Medulla oblongata (tissue), 1 donor: ENCODE results near the gene DNAJC1.
"Not testable (repeated sequence)": the region's sequence is repeated elsewhere in the genome, so short reads cannot be mapped to it uniquely, and the experiment has no call there.

Source experiments
- DNase-seq: peaks from one replicate; pipeline ENCODE4 v3.0.0-alpha.2; 2015; ENCODE audit errors: extremely low spot score

Gene DNAJC1, protein sequence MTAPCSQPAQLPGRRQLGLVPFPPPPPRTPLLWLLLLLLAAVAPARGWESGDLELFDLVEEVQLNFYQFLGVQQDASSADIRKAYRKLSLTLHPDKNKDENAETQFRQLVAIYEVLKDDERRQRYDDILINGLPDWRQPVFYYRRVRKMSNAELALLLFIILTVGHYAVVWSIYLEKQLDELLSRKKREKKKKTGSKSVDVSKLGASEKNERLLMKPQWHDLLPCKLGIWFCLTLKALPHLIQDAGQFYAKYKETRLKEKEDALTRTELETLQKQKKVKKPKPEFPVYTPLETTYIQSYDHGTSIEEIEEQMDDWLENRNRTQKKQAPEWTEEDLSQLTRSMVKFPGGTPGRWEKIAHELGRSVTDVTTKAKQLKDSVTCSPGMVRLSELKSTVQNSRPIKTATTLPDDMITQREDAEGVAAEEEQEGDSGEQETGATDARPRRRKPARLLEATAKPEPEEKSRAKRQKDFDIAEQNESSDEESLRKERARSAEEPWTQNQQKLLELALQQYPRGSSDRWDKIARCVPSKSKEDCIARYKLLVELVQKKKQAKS

DNA sequence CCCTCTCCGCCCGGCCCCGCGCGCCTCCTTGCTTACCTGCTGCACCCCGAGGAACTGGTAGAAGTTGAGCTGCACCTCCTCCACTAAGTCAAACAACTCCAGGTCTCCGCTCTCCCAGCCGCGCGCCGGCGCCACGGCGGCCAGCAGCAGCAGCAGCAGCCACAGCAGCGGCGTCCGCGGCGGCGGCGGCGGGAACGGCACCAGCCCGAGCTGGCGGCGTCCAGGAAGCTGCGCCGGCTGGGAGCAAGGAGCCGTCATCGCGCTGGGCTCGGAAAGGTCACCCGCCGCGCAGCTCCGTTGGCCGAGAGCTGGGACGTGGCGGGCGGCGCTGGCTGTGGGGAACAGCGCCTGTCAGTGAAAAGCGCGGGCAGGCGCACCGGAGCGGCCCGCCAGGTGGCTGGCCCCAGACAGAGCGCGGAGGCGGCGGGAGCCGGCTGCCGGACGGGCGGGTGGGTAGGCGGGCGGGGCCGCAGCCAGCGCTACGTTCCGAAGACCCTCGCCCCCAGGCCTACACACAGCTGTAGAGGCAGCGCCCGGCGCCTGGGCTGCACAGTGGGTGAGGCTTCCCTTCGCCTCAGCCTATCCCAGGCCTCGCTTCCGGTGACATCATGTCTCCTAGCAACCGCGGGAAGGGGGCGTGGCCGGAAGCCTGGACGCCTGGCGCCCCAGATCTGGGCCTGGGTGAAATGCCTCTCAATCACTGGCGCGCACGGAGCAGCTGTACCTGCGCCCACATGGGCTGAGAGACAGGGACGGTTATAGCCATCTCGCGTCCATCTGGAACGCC is at the start of gene DNAJC1:
Gene DNAJC1, minus strand, starts transcription at position 554 of the 787 bp plus-strand sequence. Its CDS starts 296 bp downstream, at position 258.
- peak; percentile 99 for DNase-seq

DNA sequence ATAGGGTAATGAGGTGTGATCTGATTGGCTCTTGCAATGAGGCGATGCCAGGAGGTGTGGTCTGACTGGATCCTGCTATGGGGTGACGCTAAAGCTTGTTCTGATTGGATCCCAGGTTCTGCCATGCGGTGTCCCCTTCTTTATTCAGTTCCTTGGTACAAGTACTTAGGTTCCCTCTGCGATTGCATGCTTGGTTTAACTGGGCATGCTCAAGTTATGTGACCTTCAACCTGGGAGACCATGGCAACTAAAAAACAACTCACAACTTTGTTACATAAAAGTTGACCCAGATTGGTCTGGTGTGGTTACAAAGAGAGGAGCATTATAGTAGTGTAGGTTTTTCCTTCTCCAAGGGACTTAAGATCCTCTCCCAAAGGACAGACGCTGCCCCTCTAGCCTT is 49.5 kb upstream of the DNAJC1 start:
- DNase-seq: no peak

DNA sequence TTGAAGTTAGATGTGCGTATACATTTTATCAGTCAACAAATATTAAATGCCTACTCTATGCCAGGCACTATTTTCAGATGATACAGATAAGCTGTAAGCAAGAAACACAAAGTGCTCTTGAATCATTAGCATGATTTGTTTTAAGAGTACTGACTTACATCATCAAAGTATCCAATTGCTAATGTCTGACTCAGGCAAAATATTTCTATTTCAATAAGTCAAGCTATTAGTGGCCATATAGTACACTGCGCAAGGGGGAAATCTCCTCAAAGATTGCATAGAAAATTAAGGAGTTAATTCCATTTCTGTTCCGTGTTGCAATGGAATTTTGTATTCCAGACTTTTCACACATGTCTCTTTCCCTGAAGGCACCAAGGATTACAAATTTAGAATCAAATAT is 46.1 kb upstream of the DNAJC1 start:
- no peak for DNase-seq

DNA sequence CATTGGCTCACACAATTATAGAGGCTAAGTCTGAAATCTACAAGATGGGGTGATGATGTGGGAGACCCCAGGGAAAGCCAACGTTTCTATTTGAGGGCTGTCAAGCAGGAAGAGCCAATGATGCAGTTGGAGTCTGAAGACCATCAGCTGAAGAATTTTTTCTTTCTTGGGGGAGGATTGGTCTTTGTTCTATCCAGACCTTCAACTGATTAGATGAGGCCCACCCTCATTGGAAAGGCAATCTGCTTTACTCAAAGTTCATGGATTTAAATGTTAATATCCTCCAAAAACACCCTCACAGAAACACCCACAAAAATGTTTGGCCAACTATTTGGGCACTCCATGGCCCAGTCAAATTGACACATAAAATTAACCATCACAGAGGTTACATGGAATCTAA is 44.3 kb upstream of the DNAJC1 start:
- DNase-seq: no peak

DNA sequence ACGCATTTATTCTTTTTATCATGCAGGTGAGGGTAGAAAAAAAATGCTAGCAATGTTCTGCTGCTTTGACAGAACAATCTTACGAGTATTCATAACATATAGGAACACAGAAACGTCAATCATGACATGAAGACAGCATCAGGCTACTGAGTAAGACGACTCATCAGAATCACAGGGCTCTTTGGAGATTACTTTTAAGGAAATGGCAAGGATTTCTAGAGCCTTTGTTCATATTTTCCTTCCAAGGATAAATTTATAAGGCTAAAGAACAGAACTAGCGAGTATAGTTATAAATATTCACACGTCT is 39.8 kb upstream of the DNAJC1 start:
- no peak for DNase-seq

DNA sequence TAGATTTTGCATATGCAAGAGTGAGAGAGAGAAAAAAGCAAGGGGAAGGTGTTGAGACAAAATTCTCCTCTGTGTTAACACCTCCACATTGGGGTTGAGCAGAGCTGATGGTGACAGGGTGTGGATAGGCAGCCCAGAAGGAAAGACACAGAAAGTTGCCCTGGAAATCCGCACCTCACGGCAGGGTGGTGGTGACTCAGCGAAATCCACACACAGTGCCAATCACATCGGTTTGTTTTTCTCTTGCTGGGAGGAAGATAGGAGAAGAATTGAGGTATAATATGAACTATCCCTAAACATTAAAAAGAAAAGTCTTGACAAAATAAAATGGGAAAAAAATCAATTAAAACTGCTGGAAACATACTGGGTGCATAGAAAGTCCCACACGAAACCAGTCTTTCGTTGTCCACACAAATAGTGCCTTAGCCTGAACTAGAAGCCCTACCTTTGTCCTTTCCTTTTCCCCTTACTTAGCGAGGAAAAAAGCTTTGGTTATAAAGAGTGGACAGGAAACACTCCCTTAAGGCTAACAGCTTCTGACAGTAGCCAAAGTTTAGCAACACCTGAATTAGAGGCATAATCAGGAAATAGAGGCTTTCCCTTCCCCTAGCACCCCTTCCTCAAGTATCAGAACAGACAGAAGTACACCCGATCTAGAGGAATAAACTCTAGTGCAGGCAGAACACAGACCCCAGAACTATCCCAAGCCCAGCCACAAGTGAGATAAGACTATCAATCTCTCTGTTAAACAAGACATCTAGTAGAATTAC is 39.2 kb upstream of the DNAJC1 start:
- DNase-seq: no peak

DNA sequence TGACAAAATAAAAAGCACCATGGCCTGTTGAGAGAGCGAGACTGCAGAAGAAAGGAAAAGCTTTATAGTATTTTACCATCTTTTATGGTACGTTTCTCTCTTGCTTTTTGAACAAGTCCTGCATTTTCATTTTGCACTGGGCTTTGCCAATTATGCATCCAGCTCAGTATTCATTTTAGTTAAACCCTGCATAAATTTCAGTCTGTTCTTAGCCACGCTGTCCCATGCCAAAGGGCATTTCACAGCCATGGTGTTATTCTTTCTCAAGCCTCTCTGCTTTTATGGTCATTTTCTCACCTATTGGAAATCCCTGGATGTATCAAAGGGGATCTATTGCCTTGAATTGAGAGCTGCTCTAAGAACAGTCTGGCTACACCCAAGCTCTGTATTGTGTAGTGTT is 30.8 kb upstream of the DNAJC1 start:
- no peak for DNase-seq

DNA sequence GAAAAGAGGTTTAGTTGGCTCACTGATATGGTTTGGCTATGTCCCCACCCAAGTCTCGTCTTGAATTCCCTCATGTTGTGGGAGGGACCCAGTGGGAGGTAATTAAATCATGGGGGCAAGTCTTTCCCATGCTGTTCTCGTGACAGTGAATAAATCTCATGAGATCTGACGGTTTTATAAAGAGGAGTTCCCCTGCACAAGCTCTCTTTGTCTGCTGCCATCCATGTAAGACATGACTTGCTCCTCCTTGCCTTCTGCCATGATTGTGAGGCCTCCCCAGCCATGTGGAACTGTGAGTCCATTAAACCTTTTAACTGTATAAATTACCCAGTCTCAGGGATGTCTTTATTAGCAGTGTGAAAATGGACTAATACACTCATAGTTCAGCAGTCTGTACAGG is 28.7 kb upstream of the DNAJC1 start:
- not testable (repeated sequence) for DNase-seq

DNA sequence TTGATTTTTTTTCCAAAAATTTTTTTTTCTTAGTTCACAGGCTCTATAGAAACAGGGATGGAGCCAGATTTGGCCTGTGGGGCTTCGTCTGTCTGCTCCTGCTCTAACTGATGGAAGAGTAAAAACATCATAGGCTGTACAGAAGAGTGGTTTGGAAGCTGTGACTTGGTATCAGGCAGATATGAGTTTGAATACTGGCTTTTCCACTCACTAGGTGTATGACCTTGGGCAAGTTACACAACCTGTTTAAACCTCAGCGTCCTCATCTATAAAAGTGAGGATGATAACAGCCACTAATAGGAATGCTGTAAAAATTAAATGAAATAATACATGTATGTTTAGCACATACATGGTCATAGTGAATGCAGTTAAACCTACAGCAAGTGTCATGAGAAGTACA is 26.9 kb upstream of the DNAJC1 start:
- DNase-seq: no peak

DNA sequence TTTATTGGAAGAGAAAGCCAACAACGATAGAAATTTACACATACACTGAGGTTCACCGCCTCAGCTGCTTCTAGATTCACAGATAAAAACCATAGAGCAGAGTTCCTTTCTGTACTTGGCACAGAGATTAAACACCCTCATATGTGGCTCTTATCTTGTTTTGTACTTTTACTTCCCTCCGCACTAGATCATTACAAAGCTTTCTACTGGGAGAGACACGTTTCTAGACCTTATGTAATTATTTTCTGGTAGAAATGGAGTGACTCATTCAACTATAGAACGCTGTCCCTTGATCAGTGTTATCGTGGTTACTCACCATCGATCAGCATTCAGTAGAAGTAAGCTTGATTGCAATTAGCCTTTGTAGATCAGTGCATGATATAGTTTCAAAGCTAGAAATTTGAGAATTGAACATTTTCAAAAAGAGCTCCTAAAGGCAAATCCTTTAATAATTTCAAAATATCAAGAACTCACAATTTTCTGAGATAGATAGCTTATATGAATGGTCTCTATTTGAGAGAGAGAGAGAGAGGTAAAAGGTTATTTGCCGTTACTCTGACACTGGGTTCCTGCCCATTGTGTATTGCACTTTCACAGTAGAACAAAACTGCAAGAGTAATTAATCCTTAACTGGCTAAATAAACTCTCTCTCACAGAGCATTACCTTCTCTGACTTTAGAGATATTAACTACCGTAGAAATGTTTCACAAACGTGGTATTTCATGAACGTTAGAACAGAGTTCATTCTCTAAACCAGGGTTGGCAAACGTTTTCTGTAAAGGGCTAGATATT is 26.1 kb upstream of the DNAJC1 start:
- no peak for DNase-seq

DNA sequence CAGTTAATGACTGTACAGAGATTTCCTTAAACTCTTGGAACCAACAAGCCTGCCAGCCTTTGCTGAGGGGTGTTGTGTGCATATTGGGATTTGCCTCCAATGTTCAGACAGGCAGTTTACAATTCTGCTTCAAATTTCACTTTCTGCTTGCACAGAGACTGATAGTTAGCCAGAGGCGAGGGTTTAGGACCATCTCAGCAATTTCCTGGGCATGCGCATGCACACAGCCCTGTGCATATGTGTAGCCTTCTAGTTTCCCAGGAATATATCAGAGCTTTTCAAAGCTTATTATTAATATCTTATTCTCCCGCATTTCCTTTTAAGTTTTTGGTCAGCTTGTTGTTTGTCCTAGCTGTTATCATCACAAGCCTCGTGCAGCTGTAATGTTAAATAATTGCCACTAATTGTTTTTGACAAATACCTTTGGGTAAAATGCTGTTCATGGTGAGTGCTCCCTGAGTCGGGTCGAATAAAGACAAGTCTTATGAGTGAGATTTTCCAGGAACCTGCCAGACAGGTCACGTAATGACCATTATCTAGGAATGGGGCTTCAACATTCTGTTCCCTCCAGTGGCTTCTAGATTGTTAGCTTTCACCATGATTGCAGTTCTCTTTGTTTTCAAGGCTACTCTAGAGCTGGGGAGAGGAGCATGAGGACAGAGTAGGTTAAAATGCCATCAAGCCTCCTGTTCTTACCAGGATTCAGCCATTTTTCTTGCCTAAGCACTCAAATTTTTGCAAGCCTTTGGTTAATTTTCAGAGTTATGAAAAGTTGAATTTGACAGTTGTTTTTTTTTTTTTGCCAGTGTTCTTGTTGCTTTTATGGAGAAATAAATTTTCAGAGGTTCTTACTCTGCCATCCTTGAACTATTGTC is 24.1 kb upstream of the DNAJC1 start:
- no peak for DNase-seq

DNA sequence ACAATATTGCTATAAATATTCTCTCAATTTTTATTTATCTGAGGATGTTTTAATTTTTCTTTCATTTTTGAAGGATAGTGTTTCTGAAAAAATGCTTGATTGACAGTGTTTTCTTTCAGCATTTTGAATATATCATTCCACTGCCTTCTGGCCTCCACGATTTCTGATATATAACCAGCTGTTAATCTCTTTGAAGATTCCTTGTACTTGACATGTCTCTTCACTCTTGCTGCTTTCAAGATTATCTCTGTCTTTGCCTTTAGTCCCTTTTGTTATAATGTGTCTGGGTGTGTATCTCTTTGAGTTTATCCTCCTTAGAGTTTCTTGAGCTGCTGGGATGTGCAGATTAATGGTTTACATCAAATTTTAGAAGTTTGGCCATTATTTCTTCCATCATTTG is 22.8 kb upstream of the DNAJC1 start:
- no peak for DNase-seq

DNA sequence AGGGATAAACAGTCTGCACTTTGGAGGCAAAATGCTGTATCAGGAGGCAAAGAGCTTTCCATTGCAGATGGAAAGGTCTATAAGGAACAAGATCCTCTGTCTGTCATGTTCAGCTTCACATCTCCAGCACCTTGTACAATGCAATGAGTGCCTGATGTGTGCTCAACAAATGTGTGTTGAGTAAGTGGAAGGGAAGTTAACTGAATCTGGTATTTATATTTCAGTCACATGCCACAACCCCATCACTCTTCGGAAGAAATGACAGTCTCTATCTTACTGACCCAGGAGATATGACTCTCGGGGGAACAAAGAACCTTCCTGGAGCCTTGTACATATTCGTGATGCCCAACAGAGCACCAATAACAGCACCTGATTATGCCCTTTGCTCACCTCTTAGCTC is 20.0 kb upstream of the DNAJC1 start:
- no peak for DNase-seq

DNA sequence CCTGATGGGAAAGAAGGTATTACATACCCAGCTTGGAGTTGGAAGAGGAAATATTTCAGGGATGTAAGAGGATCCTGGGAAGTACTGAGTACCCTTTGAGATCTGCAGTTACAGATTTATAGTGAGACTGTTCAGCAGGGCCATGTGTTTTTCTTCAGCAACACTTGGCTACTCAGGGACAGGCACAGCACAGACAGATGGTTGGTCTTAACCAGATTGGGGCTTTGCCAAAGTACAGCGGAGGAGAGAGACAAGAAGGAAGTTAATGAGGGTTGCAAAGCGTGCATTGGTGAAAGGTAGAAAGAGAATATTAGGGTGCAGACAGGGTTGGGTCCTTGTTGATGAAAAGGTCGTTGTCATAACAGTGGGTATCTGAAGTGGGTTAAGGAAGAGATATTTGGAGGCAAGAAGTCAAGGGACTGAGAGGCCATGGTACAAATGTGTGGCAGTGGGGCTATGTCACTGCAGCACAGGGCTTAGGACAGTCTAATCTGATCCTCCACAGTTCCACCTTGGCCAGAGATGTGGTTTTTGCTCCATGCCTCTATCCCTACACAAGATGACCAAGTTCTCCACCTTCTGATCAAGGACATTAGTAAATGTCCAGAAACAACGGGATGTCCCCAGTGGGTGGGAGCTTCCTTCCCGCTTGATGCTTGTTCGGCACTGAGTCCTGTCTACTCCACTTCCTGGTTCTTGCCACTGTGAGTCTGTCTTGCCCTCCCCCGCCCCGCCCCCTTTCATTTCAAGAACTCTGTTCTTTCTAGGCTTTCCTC is 18.9 kb upstream of the DNAJC1 start:
- DNase-seq: peak; percentile 7

DNA sequence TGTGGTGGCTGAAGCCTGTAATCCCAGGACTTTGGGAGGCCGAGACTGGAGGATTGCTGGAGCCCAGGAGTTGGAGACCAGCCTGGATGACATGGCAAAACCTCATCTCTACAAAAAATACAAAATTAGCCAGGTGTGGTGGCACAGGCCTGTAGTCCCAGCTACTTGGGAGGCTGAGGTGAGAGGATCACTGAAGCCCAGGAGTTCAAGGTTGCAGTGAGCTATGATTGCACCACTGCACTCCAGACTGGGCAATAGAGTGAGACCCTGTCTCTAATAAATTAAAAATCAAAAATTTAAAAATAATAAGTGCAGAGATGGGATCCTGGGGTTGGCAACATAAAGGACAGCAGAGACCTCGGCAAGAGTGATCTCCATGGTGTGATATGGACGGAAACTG is 17.6 kb upstream of the DNAJC1 start:
- not testable (repeated sequence) for DNase-seq

DNA sequence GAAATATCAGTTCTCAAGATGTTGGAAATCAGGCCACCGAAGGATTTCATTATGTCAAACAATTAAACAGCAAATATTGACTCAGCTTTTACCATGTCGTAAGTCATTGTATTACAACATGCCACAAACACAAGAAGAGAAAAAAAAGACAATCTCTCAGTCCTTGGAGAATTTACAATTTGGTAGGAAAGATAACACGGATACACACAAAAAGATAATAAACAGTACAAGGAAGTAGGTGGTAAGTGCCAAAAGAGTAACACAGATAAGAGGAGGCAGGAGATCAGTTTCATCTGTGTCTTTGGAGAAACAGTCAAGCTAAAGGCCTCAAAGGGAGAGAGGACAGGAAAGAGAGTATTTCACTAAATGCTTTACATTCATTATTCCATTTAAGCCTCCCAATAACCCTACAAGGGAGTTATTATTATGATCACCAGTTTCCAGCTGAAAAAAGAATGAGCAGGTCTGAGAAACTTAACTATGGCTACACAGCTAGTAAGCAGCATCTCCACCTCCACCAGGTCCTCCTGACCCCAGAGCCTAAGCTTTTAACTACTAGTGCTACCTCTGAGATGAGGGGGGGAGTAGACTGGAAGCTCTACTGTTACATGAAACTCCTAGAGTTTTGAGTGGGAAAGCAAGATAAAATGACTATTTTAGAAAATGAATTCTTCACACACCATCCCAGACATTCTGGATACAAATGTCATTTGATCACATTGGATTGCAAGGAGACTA is 13.9 kb upstream of the DNAJC1 start:
- DNase-seq: no peak

DNA sequence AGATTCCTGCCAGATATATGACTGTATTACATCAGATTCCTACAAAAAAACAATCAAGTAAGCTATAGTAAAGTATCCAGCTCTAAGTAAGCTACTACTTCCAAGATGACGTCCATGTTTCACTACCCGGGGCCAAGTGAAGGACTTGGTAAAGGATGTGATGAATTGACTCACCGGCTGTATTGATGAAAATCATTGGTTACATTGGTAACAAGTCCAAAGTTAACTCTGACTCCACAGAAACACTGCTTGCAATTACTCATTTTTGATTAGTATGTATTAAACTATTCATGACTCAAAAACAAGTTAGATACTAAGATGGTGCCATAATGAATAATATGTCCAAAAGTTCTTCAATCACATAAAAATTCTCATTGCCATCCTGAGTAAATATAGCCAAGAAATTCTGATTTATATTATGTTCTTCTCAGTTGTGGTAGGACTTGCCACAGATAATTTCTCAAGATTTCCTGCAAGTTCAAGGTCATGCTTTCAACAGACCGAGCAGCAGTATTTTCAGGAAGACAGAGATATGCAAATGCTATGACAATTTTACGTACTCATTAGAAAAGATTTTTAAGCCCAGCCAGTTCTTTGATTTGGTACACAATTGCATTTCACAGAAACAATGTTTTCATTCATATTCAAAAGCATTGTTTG is 12.6 kb upstream of the DNAJC1 start:
- no peak for DNase-seq

DNA sequence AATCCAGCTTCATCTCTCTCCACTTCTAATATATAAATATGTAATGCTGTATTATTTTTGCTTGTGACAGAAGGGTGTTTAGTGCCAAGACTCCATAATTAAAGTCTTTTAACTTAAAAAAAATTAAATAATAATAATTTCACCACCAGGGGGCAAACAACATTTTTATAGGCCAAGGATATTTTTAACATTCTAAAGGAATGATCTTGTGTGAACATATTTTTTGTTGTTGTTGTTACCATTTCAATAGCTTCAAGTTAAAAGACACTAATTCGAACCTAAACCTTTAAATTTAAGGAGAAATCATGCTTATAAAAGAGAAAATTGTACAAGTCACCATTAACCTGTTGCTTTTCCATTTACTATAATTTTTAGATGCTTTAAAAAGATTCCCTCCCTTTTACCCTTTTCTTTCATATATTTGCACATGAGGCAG is 7.5 kb upstream of the DNAJC1 start:
- DNase-seq: peak; percentile 35
